OCI-LY7 (cell line): Measurements from ENCODE around the gene FGD3. TPM values are rescaled to one million over a fixed set of nuclear protein-coding genes. Genes with fewer than 3 reads are reported as not detected.

Source experiments
- BruUV-seq: library from RNA; stranded (reverse); fragments of 400-500 nt; replicated peaks from 2 replicates; lab custom pipeline; 2021; lab: Mats Ljungman, UMichigan
- CTCF ChIA-PET: fragments of 300-600 bp; sonication (Branson Sonifier 250); formaldehyde crosslinking; loops from one replicate; lab custom pipeline; 2022; ENCODE audit warnings: antibody characterized with exemption; ENCODE audit not compliant: unreplicated experiment; lab: Charles Lee
- POLR2A ChIA-PET: fragments of 300-600 bp; sonication (Branson Sonifier 250); formaldehyde crosslinking; loops from one replicate; lab custom pipeline; 2022; ENCODE audit warnings: antibody characterized with exemption; lab: Charles Lee
- DNase-seq: peaks from one replicate; pipeline ENCODE4 v3.0.0-alpha.2; 2015; ENCODE audit warnings: low spot score
- H2AFZ ChIP-seq: fragments of 200-600 bp; sonication (generic), shearing (Covaris generic); 2 replicates; pipeline ENCODE4 v1.6.1; 2014; ENCODE audit warnings: mild to moderate bottlenecking, antibody characterized with exemption, low read length, moderate library complexity
- H3K27ac ChIP-seq: fragments of 200-600 bp; sonication (generic); 2 replicates; pipeline ENCODE4 v1.5.1; 2014; ENCODE audit warnings: mixed run types, low read depth, mild to moderate bottlenecking, moderate library complexity, low read length, inconsistent platforms; ENCODE audit not compliant: poor library complexity, severe bottlenecking
- H3K36me3 ChIP-seq: fragments of 200-600 bp; sonication (generic); 2 replicates; pipeline ENCODE4 v1.6.1; 2014; ENCODE audit warnings: mild to moderate bottlenecking, antibody characterized with exemption, low read length, moderate library complexity, mixed read lengths; ENCODE audit not compliant: insufficient read depth
- H3K4me1 ChIP-seq: fragments of 200-600 bp; sonication (generic); 2 replicates; pipeline ENCODE4 v1.5.1; 2014; ENCODE audit warnings: mild to moderate bottlenecking, low read length; ENCODE audit not compliant: insufficient read depth, poor library complexity, severe bottlenecking
- H3K4me2 ChIP-seq: fragments of 200-600 bp; sonication (generic); 2 replicates; pipeline ENCODE4 v1.6.1; 2014; ENCODE audit warnings: mild to moderate bottlenecking, low read length
- H3K4me3 ChIP-seq: fragments of 200-600 bp; sonication (generic); 2 replicates; pipeline ENCODE4 v1.5.1; 2014; ENCODE audit warnings: mild to moderate bottlenecking, low read depth, low read length; ENCODE audit not compliant: poor library complexity, severe bottlenecking
- H3K79me2 ChIP-seq: fragments of 200-600 bp; sonication (generic); 2 replicates; pipeline ENCODE4 v1.6.1; 2016; ENCODE audit warnings: low read depth, mild to moderate bottlenecking, low read length, moderate library complexity, mixed read lengths; ENCODE audit not compliant: insufficient read depth
- H3K9me2 ChIP-seq: fragments of 200-600 bp; sonication (generic); 2 replicates; pipeline ENCODE4 v1.6.1; 2016; ENCODE audit warnings: mild to moderate bottlenecking, low read length, mixed read lengths; ENCODE audit not compliant: insufficient read depth
- H3K9me3 ChIP-seq: fragments of 200-600 bp; sonication (generic); 2 replicates; pipeline ENCODE4 v1.6.1; 2014; ENCODE audit warnings: mild to moderate bottlenecking, mixed run types, low read length, mixed read lengths
- H4K20me1 ChIP-seq: fragments of 200-600 bp; sonication (generic); 2 replicates; pipeline ENCODE4 v1.6.1; 2014; ENCODE audit warnings: mild to moderate bottlenecking, antibody characterized with exemption, low read length, moderate library complexity, mixed read lengths; ENCODE audit not compliant: insufficient read depth
- EZH2phosphoT487 ChIP-seq: fragments of 200-600 bp; sonication (generic); IDR thresholded peaks from 2 replicates; pipeline ENCODE4 v1.6.1; 2018; ENCODE audit warnings: low read depth, borderline replicate concordance, mild to moderate bottlenecking, mixed run types, antibody characterized with exemption, low read length, moderate library complexity, mixed read lengths
- intact Hi-C: fragments of 100-400 bp; cut with micrococcal nuclease; formaldehyde crosslinking; loops from one replicate; pipeline ENCODE4 v1.10.0; 2022; ENCODE audit not compliant: unreplicated experiment
- total RNA-seq, 2 experiments: library from RNA; depleted of rRNA in 1 of 2; stranded (reverse); fragments of >200 nt in 1 of 2; shearing (Covaris generic) in 1 of 2; gene quantifications; 2 replicates each; pipeline ENCODE4 v1.2.3, GENCODE V29; 2014 to 2022
- TF ChIP-seq, protein P1 (sequence below): fragments of 200-600 bp; sonication (generic); conservative IDR thresholded peaks from 2 replicates; pipeline ENCODE4 v1.5.1; 2014; ENCODE audit warnings: mild to moderate bottlenecking, antibody characterized with exemption, low read length, moderate library complexity, mixed read lengths

Gene FGD3
- total RNA-seq, 2 experiments from 2014 or later: 22.1 to 22.9 TPM

- H3K27ac ChIP-seq: no peak overlapping the region
- no peaks in the 10 kb centered on the region for H4K20me1 ChIP-seq
- H3K4me1 ChIP-seq: peaks cover 2% of the 10 kb centered on the region
- no peak for DNase-seq
- no peak overlapping the region for H3K4me3 ChIP-seq
- no peaks in the 10 kb centered on the region for H3K9me2 ChIP-seq
- peaks cover 33% of the 10 kb centered on the region for H3K9me3 ChIP-seq
- H3K36me3 ChIP-seq: peaks cover 54% of the 10 kb centered on the region
- no peak for TF ChIP-seq EZH2phosphoT487
- TF ChIP-seq, protein P1, sequence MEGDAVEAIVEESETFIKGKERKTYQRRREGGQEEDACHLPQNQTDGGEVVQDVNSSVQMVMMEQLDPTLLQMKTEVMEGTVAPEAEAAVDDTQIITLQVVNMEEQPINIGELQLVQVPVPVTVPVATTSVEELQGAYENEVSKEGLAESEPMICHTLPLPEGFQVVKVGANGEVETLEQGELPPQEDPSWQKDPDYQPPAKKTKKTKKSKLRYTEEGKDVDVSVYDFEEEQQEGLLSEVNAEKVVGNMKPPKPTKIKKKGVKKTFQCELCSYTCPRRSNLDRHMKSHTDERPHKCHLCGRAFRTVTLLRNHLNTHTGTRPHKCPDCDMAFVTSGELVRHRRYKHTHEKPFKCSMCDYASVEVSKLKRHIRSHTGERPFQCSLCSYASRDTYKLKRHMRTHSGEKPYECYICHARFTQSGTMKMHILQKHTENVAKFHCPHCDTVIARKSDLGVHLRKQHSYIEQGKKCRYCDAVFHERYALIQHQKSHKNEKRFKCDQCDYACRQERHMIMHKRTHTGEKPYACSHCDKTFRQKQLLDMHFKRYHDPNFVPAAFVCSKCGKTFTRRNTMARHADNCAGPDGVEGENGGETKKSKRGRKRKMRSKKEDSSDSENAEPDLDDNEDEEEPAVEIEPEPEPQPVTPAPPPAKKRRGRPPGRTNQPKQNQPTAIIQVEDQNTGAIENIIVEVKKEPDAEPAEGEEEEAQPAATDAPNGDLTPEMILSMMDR: no peak
- ChIA-PET CTCF (no interaction called here), POLR2A (no interaction called here)
- TSS peak; percentile 50 for BruUV-seq
- H3K4me2 ChIP-seq: no peak overlapping the region
- H2AFZ ChIP-seq: no peak overlapping the region
- intact Hi-C loops: no loop called here
- H3K79me2 ChIP-seq: no peaks in the 10 kb centered on the region
Measured at GRCh38 chr9:92979283-92980056, 32.1 kb downstream of the FGD3 start.

DNA sequence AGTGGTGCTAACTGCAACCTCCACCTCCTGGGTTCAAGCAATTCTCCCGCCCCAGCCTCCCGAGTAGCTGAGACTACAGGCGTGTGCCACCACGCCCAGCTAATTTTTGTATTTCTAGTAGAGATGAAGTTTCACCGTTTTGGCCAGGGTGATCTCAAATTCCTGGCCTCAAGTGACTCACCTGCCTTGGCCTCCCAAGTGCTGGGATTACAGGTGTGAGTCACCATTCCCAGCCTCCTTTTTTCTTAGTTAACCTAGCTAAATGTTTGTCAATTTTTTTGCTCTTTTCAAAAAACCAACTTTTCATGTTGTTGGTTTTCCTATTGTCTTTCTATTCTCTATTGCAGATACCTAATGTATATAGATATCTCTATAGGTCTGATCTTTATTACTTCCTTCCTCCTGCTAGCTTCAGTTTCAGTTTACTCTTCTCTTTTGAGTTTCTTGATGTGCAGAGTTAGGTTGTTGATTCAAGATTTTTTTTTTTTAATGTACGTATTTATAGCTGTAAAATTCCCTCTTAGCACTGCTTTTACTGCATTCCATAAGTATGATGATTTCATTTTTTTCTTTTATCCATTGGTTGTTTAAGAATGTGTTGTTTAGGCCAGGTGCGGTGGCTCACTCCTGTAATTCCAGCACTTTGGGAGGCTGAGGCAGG is 32.9 kb downstream of the FGD3 start:
- peaks cover 41% of the 10 kb centered on the region for H3K9me3 ChIP-seq
- no peaks in the 10 kb centered on the region for H3K9me2 ChIP-seq
- TF ChIP-seq, protein P1: no peak
- no peak for TF ChIP-seq EZH2phosphoT487
- POLR2A ChIA-PET: interaction anchor here (0.7 to 1.1 kb wide), 2 partner anchors 10 to 24 kb away, joined by 3 to 6 read pairs; no protein-coding TSS in a partner anchor
- peaks cover 2% of the 10 kb centered on the region for H3K4me1 ChIP-seq
- no peak for DNase-seq
- H3K36me3 ChIP-seq: peaks cover 60% of the 10 kb centered on the region
- intact Hi-C loops: no loop called here
- no peak overlapping the region for H3K4me2 ChIP-seq
- no peak overlapping the region for H3K4me3 ChIP-seq
- H2AFZ ChIP-seq: no peak overlapping the region
- H4K20me1 ChIP-seq: no peaks in the 10 kb centered on the region
- H3K79me2 ChIP-seq: no peaks in the 10 kb centered on the region
- no TSS peak for BruUV-seq
- H3K27ac ChIP-seq: no peak overlapping the region
- CTCF ChIA-PET: no interaction called here
